CD1c-positive myeloid dendritic cell (primary cell): ENCODE data around the gene MPZL2.
A peak's percentile ranks its signal among the peaks of the same experiment; 100 is the strongest.
"Not testable (repeated sequence)": the region's sequence is repeated elsewhere in the genome, so short reads cannot be mapped to it uniquely, and the experiment has no call there.

ENCODE experiments used
- DNase-seq: peaks from one replicate; pipeline ENCODE4 v3.0.0-alpha.2; 2016; ENCODE audit errors: extremely low spot score

Gene MPZL2

GRCh38 chr11:118263695-118264568 lies at the start of gene MPZL2:
Gene MPZL2 (minus strand): TSS chr11:118264297. CDS start chr11:118264153, 144 bp downstream.
- DNase-seq = peak; percentile 9

- no peak for DNase-seq
Observed at GRCh38 chr11:118313242-118313641, 49.1 kb upstream of the MPZL2 start.

- DNase-seq = no peak
Observed at GRCh38 chr11:118312328-118312727, 48.2 kb upstream of the MPZL2 start.

DNA sequence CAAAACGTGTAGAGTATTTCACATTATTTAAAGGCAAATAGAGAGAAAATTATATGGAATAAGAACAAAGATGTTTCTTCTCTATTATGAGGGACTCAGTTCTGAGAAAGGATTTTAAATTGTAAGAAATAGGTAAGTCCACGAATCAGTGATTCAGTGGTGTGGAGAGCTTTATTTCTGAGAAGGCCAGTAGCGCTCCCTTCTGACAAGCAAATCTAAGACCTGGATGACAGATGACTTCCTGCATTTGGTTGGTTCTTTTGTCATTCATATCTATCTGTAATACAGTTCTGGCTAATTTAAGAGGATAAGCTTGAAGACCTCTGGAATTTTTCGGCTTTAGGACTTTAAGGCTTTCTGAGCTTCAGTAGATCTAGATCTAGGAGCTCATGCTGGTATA lies 47.4 kb upstream of the MPZL2 start:
- DNase-seq = no peak

DNA sequence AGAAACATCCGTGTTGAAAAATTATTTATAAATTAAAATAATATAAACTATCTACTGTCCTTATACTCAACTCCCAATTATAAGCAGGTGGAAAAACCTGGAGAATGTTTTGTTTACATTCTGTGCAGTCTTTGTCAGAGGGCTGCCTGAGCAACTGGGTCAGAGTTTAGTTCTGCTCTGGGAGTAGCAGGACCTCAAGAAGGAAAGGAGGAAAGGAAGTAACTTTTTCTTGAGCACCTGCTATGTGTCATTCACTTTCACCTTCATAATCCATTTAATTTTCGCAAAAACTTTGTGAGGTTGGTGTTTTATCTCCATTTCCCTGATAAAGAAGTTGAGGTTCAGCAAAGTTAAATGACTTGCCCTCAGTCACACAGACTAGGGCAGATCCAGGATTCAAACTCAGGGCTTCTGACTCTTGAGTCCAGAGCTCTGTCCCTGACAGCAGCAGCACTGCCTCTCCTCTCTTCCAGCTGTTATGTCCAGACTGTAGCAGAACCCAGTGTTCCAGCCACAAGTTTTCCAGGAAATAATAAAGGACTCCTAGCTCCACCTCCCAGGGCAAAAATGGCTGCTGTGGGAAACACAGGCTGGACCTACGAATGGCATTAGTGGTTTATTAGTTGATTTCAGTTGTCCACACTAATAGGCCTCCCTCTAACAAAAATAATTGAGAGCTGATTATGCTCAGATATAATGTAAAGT lies 46.8 kb upstream of the MPZL2 start:
- DNase-seq = no peak

- DNase-seq = no peak
Observed at GRCh38 chr11:118310271-118310670, 46.2 kb upstream of the MPZL2 start.

DNA sequence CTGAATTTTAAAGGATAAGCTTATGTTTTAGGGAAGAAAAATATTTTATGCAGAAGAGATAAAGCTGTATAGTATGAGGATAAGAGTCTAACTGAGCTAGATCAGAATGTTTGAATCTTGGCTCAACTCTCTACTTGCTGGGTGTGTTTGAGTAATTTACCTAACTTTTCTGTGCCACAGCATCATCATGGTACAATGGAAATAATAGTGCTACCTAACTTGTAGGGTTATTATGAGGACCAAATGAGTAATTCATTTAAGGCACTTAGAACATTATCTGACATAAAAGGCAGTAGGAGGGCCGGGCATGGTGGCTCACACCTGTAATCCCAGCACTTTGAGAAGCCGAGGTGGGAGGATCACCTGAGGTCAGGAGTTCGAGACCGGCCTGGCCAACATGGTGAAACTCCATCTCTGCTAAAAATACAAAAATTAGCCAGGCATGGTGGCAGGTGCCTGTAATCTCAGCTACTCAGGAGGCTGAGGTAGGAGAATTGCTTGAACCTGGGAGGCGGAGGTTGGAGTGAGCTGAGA lies 45.0 kb upstream of the MPZL2 start:
- DNase-seq = not testable (repeated sequence)

DNA sequence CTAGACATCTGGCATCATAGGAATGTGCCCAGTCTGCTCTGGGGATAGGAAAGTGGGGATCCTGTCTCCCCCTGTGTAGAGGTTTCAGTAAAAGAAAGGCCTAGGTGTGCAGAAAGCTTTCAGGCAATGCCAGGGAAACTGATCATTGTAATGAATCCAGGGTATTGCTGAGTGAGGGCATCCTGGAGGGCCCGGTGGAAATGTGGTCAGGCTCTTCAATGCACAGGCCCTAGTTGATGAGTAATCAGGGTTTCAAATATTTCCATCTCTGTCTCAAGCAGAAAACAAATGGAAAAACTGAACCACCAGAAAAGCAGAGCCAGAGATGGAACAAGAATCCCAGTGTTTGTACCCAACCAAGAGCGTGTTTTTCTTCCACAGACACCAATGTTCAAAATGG lies 42.5 kb upstream of the MPZL2 start:
- DNase-seq = no peak

GRCh38 chr11:118305726-118306125 lies 41.6 kb upstream of the MPZL2 start:
- DNase-seq = peak; percentile 7

- DNase-seq = peak; percentile 13
Observed at GRCh38 chr11:118304568-118305248, 40.6 kb upstream of the MPZL2 start, which contains the start of gene CD3E. Gene CD3E (plus strand): TSS chr11:118304730. CDS start chr11:118304953, 223 bp downstream.

- no peak for DNase-seq
Observed at GRCh38 chr11:118304227-118304567, 40.1 kb upstream of the MPZL2 start.

- DNase-seq = no peak
Observed at GRCh38 chr11:118301600-118302195, 37.6 kb upstream of the MPZL2 start.

DNA sequence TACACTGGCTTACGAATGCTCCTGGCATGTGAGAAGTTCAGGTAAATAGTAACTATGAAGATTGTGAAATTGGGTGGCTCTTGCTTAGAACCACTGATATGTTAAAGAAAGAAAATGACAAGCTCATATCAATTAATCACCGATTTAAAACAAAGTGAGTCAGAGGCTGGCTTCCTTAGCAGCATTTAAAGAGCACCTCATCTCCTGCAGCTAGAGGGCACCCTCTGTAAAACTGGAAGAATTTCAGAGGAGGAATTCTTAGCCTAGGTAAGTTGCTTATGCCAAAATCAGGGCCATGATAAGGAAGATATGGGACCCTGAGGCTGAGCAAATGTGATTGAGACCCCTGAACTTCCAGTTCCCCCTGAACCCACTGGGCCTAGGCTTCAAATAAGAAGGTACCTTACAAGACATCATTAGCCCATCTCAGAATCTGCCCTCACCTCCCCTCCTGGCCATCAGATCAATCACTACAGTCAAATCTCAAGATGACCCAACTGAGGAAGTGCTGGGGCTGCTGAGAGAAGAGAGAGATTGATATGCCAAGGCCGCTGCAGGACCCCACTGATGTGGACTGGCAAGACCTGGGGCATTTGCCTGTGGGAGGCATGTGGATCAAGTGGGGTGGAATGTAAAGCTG lies 31.8 kb upstream of the MPZL2 start:
- DNase-seq = peak; percentile 55

DNA sequence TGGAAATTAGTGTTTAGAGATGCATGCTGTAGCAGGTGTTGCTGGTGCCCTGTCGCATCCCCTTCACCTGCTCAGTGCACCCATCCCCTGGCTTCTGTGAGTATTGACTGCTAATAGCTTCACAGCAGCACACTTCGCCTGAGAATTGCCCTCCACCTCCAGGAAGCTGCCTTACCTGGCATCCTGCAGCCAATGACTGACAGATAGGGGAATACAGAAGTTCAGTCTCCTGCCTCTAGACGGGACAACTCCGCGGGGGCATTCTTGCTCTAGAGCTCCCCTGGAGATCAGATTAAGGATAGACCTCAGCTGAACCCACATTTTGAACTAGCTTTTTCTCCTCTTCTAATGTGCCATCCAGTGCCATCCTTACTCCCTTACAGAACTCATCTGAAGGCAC lies 31.1 kb upstream of the MPZL2 start:
- DNase-seq = peak; percentile 18

GRCh38 chr11:118294053-118294452 lies 30.0 kb upstream of the MPZL2 start:
- no peak for DNase-seq

DNA sequence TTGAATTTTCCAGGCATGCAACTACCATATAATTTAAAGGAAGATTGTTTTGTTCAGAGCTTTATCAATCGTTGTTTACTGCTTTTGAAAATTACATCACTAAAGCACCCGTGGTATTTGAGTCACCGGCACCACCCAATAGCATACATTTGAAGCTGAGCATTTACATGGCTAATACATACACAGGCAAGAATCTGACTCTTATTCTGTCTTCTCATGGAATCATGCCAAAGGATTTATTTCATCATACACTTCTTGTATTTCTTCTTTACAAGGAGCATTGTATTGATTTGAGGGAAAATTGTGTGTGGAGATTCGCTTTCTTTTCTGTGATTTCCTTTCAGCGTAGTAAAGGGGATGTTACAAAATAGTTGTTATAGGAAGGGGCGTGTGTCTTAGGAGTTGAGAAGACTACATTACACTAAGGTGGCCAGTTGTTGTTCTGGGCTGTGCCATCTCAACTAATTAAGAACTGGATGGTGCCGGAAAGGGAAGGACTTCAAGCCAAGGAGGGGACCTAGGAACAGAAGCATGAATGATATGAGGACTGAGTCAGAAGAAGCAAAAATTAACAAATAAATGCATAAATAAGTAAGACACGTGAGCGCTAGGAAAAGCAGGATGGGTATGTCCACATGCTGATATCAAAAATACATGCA lies 27.5 kb upstream of the MPZL2 start:
- peak; percentile 74 for DNase-seq

DNA sequence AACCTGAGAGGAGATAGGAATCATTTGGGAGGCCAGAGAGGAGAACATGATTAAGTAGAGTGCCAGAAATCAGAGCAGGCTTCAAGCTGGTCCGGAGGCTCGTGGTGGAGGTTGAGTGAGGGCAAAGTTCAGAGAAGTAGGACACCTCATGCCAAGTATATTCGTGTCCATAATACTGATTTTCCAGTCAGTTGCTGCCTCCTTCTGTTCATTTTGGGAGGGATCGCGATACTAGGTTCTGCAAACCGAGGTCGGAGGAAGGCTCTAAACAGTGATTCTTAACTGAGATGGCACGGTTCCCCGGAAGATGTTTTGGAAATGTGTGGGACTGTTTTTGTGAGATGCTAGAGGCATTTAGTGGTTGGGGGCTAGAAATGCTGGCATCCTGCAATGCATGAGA lies 26.8 kb upstream of the MPZL2 start:
- peak; percentile 70 for DNase-seq

GRCh38 chr11:118289401-118289800 lies 25.3 kb upstream of the MPZL2 start:
- no peak for DNase-seq

- DNase-seq = no peak
Observed at GRCh38 chr11:118287006-118287405, 22.9 kb upstream of the MPZL2 start.

DNA sequence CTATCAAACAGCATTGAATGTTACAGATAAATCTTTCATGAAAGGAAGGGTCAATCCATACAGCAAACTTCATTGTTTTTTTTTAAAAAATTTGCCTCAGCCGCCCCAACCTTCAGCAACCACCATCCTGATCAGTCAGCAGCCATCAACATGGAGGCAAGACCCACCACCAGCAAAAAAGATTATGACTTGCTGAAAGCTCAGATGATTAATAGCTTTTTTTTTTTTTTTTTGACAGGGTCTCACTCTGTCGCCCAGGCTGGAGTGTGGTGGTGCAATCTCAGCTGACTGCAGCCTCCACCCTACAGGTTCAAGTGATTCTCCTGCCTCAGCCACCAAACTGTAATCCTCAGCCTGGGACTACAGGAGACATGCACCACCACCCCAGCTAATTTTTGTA lies 22.4 kb upstream of the MPZL2 start:
- no peak for DNase-seq
